ENCODE measurements around the gene POLD2.

The POLD2 gene

GRCh38 chr7:44095781-44096180 lies 27.6 kb downstream of the POLD2 start:
- no peak overlapping the region for H3K9ac ChIP-seq (ENCODE audit: insufficient read length, low read depth)
- H3K27me3 ChIP-seq (ENCODE audit: insufficient read depth, insufficient read length): no peaks in the 10 kb centered on the region
- DNase-seq (ENCODE audit: low read depth, low spot score): no peak
- no peak for TF ChIP-seq YY1 (IDR thresholded peaks at IDR 0.05; ENCODE audit: insufficient read depth, insufficient read length)
- TF ChIP-seq ZNF274 (IDR thresholded peaks at IDR 0.05; ENCODE audit: low read depth, low read length): no peak
- TF ChIP-seq SUZ12 (IDR thresholded peaks at IDR 0.05; ENCODE audit: extremely low read depth, insufficient read depth, insufficient read length): no peak
- H3K36me3 ChIP-seq (ENCODE audit: insufficient read depth, insufficient read length, low read length): no peaks in the 10 kb centered on the region
- no peaks in the 10 kb centered on the region for H3K9me3 ChIP-seq (ENCODE audit: insufficient read depth, low read length)
- H3K4me1 ChIP-seq (ENCODE audit: insufficient read depth, insufficient read length): peaks cover 5% of the 10 kb centered on the region
- no peak overlapping the region for H3K4me3 ChIP-seq (ENCODE audit: insufficient read length, low read depth)

- H3K4me1 ChIP-seq (ENCODE audit: insufficient read depth, insufficient read length): no peaks in the 10 kb centered on the region
- no peak overlapping the region for H3K9ac ChIP-seq (ENCODE audit: insufficient read length, low read depth)
- no peaks in the 10 kb centered on the region for H3K9me3 ChIP-seq (ENCODE audit: insufficient read depth, low read length)
- DNase-seq (ENCODE audit: low read depth, low spot score): no peak
- no peak overlapping the region for H3K4me3 ChIP-seq (ENCODE audit: insufficient read length, low read depth)
- no peak for TF ChIP-seq ZNF274 (IDR thresholded peaks at IDR 0.05; ENCODE audit: low read depth, low read length)
- TF ChIP-seq YY1 (IDR thresholded peaks at IDR 0.05; ENCODE audit: insufficient read depth, insufficient read length): no peak
- no peak for TF ChIP-seq SUZ12 (IDR thresholded peaks at IDR 0.05; ENCODE audit: extremely low read depth, insufficient read depth, insufficient read length)
- no peaks in the 10 kb centered on the region for H3K27me3 ChIP-seq (ENCODE audit: insufficient read depth, insufficient read length)
- no peaks in the 10 kb centered on the region for H3K36me3 ChIP-seq (ENCODE audit: insufficient read depth, insufficient read length, low read length)
Measured at GRCh38 chr7:44094883-44095592, 28.3 kb downstream of the POLD2 start.

GRCh38 chr7:44094365-44094764 lies 29.0 kb downstream of the POLD2 start:
- TF ChIP-seq SUZ12 (IDR thresholded peaks at IDR 0.05; ENCODE audit: extremely low read depth, insufficient read depth, insufficient read length) (no peak), YY1 (IDR thresholded peaks at IDR 0.05; ENCODE audit: insufficient read depth, insufficient read length) (no peak), ZNF274 (IDR thresholded peaks at IDR 0.05; ENCODE audit: low read depth, low read length) (no peak)
- H3K36me3 ChIP-seq (ENCODE audit: insufficient read depth, insufficient read length, low read length): no peaks in the 10 kb centered on the region
- H3K9ac ChIP-seq (ENCODE audit: insufficient read length, low read depth): no peak overlapping the region
- no peak overlapping the region for H3K4me3 ChIP-seq (ENCODE audit: insufficient read length, low read depth)
- H3K27me3 ChIP-seq (ENCODE audit: insufficient read depth, insufficient read length): no peaks in the 10 kb centered on the region
- no peaks in the 10 kb centered on the region for H3K4me1 ChIP-seq (ENCODE audit: insufficient read depth, insufficient read length)
- DNase-seq (ENCODE audit: low read depth, low spot score): no peak
- H3K9me3 ChIP-seq (ENCODE audit: insufficient read depth, low read length): no peaks in the 10 kb centered on the region

DNA sequence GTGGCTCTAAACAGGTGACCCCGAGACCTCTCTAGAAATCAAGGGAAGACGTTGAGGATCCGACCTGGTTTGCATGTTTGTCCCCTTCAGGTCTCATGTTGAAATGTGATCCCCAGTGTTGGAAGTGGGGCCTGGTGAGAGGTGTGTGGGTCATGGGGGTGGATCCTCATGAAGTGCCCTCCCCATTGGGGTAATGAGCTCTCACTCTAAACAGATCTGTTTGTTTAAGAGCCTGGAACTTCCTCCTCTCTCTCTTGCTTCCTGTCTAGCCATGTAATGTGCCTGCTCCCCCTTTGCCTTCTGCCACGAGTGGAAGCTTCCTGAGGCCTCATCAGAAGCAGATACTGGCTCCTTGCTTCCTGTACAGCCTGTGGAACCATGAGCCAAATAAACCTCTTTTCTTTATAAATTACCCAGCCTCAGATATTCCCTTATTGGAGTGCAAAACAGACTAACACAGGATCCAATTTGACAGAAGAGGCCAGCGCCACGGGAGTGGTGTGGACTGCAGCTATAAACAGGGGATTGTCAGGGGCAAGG lies 30.2 kb downstream of the POLD2 start:
- H3K27me3 ChIP-seq (ENCODE audit: insufficient read depth, insufficient read length): no peaks in the 10 kb centered on the region
- no peaks in the 10 kb centered on the region for H3K36me3 ChIP-seq (ENCODE audit: insufficient read depth, insufficient read length, low read length)
- no peaks in the 10 kb centered on the region for H3K9me3 ChIP-seq (ENCODE audit: insufficient read depth, low read length)
- no peak overlapping the region for H3K9ac ChIP-seq (ENCODE audit: insufficient read length, low read depth)
- DNase-seq (ENCODE audit: low read depth, low spot score): no peak
- peaks cover 3% of the 10 kb centered on the region for H3K4me1 ChIP-seq (ENCODE audit: insufficient read depth, insufficient read length)
- no peak for TF ChIP-seq ZNF274 (IDR thresholded peaks at IDR 0.05; ENCODE audit: low read depth, low read length)
- TF ChIP-seq YY1 (IDR thresholded peaks at IDR 0.05; ENCODE audit: insufficient read depth, insufficient read length): no peak
- no peak for TF ChIP-seq SUZ12 (IDR thresholded peaks at IDR 0.05; ENCODE audit: extremely low read depth, insufficient read depth, insufficient read length)
- H3K4me3 ChIP-seq (ENCODE audit: insufficient read length, low read depth): no peak overlapping the region

GRCh38 chr7:44087911-44088838 lies 35.2 kb downstream of the POLD2 start:
- no peaks in the 10 kb centered on the region for H3K36me3 ChIP-seq (ENCODE audit: insufficient read depth, insufficient read length, low read length)
- H3K9me3 ChIP-seq (ENCODE audit: insufficient read depth, low read length): no peaks in the 10 kb centered on the region
- peaks cover 10% of the 10 kb centered on the region for H3K27me3 ChIP-seq (ENCODE audit: insufficient read depth, insufficient read length)
- peaks cover 13% of the 10 kb centered on the region for H3K4me1 ChIP-seq (ENCODE audit: insufficient read depth, insufficient read length)
- H3K9ac ChIP-seq (ENCODE audit: insufficient read length, low read depth): peak overlapping the region; percentile 38
- no peak overlapping the region for H3K4me3 ChIP-seq (ENCODE audit: insufficient read length, low read depth)
- DNase-seq (ENCODE audit: low read depth, low spot score): no peak
- no peak for TF ChIP-seq ZNF274 (IDR thresholded peaks at IDR 0.05; ENCODE audit: low read depth, low read length)
- TF ChIP-seq YY1 (IDR thresholded peaks at IDR 0.05; ENCODE audit: insufficient read depth, insufficient read length): no peak
- TF ChIP-seq SUZ12 (IDR thresholded peaks at IDR 0.05; ENCODE audit: extremely low read depth, insufficient read depth, insufficient read length): no peak

DNA sequence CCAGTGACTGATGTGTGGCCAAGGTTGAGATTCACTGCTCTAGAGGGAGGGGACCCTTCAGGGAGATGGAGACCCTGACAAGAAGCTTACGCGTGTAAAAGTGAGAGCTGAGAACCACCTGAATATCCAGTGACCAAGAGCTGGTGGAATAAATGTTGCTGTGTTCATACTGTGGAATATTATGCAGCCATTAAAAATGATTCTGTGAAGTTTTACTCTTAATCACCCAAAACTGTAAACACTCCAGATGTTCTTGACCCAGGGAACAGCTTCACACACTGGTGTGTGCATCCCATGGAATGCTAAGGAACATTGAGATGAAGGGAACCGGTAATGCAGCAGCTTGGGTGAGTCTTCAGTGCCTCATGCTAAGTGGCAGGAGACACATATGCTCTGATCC lies 36.7 kb downstream of the POLD2 start:
- Histone ChIP-seq H3K27me3 (ENCODE audit: insufficient read depth, insufficient read length) (peaks cover 12% of the 10 kb centered on the region), H3K9me3 (ENCODE audit: insufficient read depth, low read length) (no peaks in the 10 kb centered on the region), H3K9ac (ENCODE audit: insufficient read length, low read depth) (no peak overlapping the region), H3K36me3 (ENCODE audit: insufficient read depth, insufficient read length, low read length) (no peaks in the 10 kb centered on the region), H3K4me1 (ENCODE audit: insufficient read depth, insufficient read length) (peaks cover 13% of the 10 kb centered on the region), H3K4me3 (ENCODE audit: insufficient read length, low read depth) (no peak overlapping the region)
- DNase-seq (ENCODE audit: low read depth, low spot score): no peak
- TF ChIP-seq YY1 (IDR thresholded peaks at IDR 0.05; ENCODE audit: insufficient read depth, insufficient read length): no peak
- no peak for TF ChIP-seq SUZ12 (IDR thresholded peaks at IDR 0.05; ENCODE audit: extremely low read depth, insufficient read depth, insufficient read length)
- no peak for TF ChIP-seq ZNF274 (IDR thresholded peaks at IDR 0.05; ENCODE audit: low read depth, low read length)

GRCh38 chr7:44085546-44085945 lies 37.8 kb downstream of the POLD2 start:
- no peak for DNase-seq (ENCODE audit: low read depth, low spot score)
- Histone ChIP-seq H3K27me3 (ENCODE audit: insufficient read depth, insufficient read length) (peaks cover 12% of the 10 kb centered on the region), H3K9me3 (ENCODE audit: insufficient read depth, low read length) (no peaks in the 10 kb centered on the region), H3K36me3 (ENCODE audit: insufficient read depth, insufficient read length, low read length) (peaks cover 3% of the 10 kb centered on the region), H3K9ac (ENCODE audit: insufficient read length, low read depth) (no peak overlapping the region), H3K4me1 (ENCODE audit: insufficient read depth, insufficient read length) (peaks cover 17% of the 10 kb centered on the region), H3K4me3 (ENCODE audit: insufficient read length, low read depth) (no peak overlapping the region)
- TF ChIP-seq YY1 (IDR thresholded peaks at IDR 0.05; ENCODE audit: insufficient read depth, insufficient read length): no peak
- TF ChIP-seq ZNF274 (IDR thresholded peaks at IDR 0.05; ENCODE audit: low read depth, low read length): no peak
- no peak for TF ChIP-seq SUZ12 (IDR thresholded peaks at IDR 0.05; ENCODE audit: extremely low read depth, insufficient read depth, insufficient read length)

All from NT2/D1 (cell line).